T-helper 2 cell (primary cell): ENCODE data around the gene GPR137B.
"Not testable (repeated sequence)": the region's sequence is repeated elsewhere in the genome, so short reads cannot be mapped to it uniquely, and the experiment has no call there.

ENCODE experiments used
- DNase-seq, 5 experiments: peaks; one replicate each; pipeline versions ENCODE4 v3.0.0 to v3.0.0-alpha.2; 2012 to 2022

Gene GPR137B

DNA sequence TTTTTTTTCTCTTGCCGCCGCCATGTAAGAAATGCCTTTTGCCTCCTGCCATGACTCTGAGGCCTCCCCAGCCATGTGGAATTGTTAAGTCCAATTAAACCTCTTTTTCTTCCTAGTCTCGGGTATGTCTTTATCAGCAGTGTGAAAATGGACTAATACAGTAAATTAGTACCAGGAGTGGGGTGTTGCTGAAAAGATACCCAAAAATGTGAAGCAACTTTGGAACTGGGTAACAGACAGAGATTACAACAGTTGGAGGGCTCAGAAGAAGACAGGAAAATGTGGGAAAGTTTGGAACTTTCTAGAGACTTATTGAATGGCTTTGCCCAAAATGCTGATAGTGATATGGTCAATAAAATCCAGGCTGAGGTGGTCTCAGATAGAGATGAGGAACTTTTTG lies 19.4 kb downstream of the GPR137B start:
- not testable (repeated sequence) for DNase-seq

DNA sequence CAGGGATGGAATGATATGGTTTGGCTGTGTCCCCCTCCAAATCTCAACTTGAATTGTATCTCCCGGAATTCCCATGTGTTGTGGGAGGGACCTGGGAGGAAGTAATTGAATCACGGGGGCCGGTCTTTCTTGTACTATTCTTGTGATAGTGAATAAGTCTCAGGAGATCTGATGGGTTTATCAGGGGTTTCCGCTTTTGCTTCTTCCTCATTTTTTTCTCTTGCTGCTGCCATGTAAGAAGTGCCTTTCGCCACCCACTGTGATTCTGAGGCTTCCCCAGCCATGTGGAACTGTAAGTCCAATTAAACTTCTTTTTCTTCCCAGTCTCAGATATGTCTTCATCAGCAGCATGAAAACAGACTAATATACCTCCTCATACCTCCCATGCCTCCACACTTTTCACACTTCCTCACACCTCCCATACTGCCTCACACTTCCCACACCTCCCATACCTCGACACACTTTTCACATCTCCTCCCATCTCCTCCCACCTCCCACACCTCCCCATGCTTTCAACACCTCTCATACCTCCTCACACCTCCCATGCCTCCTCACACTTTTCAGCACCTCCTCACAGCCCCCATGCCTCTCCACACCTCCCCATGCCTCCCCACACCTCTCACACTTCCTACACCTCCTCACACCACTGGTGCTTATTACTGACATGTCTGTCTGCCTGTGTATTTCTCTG lies 21.3 kb downstream of the GPR137B start:
- DNase-seq = no peak

- no peak for DNase-seq
These were observed 21.9 kb downstream of the GPR137B start for GRCh38 chr1:236164273-236164672.

DNA sequence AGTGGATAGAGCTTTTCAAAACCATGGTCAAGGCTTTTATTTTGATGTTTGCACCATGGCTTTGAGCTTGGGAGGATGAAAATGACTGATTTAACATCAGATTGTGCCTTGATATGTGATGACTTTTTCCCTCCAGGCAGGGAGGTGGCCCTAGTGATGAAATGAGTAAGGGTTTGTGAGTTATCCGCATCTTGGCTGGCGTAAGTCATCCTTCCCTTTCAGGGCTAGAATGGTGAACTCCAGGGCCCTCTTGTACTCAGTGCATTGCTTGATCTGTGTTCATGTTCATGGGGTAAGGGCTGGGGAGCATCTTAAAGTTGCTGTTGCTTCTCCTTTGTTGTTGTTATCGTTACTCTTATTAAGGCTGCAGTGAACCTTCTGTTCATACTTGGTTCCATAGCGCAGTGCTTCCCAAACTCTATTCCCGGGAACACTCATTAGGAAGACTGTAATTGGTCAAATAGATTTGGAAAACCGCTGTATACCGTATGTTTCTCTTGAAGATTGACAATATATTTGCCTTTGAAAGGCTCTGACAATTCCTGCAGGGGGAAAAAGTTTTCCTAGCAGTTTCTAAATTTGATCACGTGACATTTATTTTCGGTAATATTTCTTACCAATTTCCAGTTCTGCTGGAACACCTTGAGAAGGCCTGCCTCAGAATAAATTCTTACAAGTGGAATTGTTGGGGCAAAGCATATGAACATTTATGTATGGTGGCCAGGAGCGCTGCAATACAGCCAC lies 23.1 kb downstream of the GPR137B start:
- no peak for DNase-seq

- DNase-seq = no peak
These were observed 23.7 kb downstream of the GPR137B start for GRCh38 chr1:236166041-236166440.

GRCh38 chr1:236167154-236167553 lies 24.8 kb downstream of the GPR137B start:
- DNase-seq = no peak

GRCh38 chr1:236167578-236167977 lies 25.2 kb downstream of the GPR137B start:
- DNase-seq = no peak

DNA sequence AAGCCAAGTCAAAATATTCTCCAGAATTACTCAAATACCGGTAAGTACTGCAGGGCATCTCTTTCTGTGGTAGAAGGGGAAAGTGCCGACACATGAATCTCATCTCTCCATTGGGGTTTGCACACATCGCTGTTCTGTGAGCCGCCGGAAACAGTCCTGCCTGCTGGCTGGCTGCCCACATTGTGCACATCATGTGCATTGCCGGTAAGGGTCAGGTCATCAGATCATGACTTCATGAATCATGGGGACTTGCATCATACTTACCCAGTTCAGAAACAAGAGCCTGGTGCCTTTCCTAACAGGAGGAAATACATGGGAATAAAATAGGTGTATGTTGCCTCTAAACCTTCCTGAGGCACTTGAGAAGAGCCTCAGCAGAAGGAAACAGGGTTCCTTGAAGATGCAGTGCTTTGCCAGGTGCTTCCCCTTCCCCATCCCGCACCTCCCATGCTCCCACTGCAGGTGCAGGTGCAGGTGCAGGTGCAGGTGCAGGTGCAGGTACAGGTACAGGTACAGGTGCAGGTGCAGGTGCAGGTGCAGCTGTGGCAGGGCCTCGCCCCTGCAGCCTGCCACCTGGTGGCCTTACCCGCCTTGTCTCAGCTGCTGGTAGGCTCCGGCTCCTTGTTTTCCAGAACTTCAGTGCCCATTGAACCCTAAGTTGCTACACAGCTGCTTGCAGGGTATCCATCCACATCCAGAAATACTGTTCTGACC lies 26.5 kb downstream of the GPR137B start:
- DNase-seq = peak in 1 of 5 experiments; percentile 41

DNA sequence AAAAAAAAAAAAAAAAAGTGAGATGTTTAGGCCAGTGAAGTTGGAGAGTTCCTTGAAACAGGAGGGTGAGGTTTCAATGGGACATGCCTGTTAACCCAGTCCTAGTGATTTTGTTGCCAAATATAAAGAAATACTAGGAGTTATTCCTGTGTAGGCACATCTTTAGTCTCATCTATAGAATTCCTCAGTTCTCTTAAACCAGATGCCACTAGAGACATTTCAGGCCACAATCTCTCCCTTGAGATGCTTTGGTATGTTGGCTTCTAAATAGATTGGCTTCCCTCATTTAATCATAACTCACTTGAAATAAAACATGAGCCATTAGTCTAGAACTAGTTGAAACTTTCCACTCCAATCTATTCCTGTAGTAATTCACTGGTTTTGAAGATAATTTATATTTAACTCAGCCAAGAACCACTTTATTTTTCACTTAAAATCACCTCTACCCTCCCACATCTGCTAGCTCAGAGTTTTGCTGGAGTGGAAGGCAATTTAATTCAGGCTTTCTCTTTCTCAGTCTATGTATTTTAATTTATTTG lies 29.8 kb downstream of the GPR137B start:
- no peak for DNase-seq

DNA sequence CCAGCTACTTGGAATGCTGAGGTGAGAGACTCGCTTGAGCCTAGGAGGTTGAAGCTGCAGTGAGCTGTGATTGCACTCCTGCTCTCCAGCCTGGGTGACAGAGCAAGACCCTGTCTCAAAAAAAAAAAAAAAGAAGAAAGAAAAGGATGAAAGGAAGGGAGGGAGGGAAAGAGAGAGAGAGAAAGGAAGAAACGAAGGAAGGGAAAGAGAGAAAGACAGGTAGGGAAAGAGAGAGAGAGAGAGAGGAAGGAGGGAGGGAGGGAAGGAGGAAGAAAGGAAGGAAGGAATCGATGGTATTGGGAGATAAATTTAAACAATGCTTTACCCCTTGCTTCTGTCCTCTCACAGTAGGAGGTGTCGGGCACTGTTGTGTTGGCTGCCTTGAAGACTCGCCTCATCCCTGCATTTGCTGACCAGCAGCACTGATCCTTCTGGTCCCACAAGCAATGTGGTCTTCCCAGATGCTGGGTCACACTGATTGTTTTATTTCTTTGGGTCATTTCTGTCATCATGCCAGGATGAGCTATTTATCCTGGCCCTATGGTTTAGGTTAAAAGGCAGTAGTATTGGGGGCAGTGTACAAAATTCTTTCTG lies 30.9 kb downstream of the GPR137B start:
- no peak for DNase-seq

- DNase-seq = no peak
These were observed 33.5 kb downstream of the GPR137B start for GRCh38 chr1:236175642-236176336.

GRCh38 chr1:236176337-236177336 lies 34.3 kb downstream of the GPR137B start:
- no peak for DNase-seq

- no peak for DNase-seq
These were observed 37.3 kb downstream of the GPR137B start for GRCh38 chr1:236179634-236180033.

GRCh38 chr1:236181059-236181458 lies 38.7 kb downstream of the GPR137B start:
- no peak for DNase-seq

GRCh38 chr1:236185687-236186086 lies 43.3 kb downstream of the GPR137B start:
- no peak for DNase-seq

DNA sequence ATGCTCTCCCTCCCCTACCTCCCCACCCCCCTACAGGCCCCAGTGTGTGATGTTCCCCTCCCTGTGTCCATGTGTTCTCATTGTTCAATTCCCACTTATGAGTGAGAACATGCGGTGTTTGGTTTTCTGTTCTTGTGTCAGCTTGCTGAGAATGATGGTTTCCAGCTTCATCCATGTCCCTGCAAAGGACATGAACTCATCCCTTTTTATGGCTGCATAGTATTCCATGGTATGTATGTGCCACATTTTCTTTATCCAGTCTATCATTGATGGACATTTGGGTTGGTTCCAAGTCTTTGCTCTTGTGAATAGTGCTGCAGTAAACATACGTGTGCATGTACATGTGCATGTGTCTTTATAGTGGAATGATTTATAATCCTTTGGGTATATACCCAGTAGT lies 44.1 kb downstream of the GPR137B start:
- DNase-seq = not testable (repeated sequence)

DNA sequence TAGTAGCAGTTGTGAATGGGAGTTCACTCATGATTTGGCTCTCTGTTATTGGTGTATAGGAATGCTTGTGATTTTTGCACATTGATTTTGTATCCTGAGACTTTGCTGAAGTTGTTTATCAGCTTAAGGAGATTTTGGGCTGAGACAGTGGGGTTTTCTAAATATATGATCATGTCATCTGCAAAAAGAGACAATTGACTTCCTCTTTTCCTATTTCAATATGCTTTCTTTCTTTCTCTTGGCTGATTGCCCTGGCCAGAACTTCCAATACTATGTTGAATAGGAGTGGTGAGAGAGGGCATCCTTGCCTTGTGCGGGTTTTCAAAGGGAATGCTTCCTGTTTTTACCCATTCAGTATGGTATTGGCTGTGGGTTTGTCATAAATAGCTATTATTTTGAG lies 45.7 kb downstream of the GPR137B start:
- DNase-seq = not testable (repeated sequence)

GRCh38 chr1:236193184-236193583 lies 50.8 kb downstream of the GPR137B start:
- DNase-seq = no peak

GRCh38 chr1:236200925-236201324 lies 58.6 kb downstream of the GPR137B start:
- DNase-seq = no peak

GRCh38 chr1:236201786-236202185 lies 59.4 kb downstream of the GPR137B start:
- DNase-seq = no peak

- no peak for DNase-seq
These were observed 61.7 kb downstream of the GPR137B start for GRCh38 chr1:236204039-236204438.
